Panc1 (cell line): ENCODE measurements around the gene GAS2. TPM values are rescaled to one million over a fixed set of nuclear protein-coding genes. Genes with fewer than 3 reads are reported as not detected.

Source experiments
- ATAC-seq: fragments of 200-7000 bp; cut with Tn5 transposase; 2 replicates; pipeline ENCODE4 v1.9.1; 2020; ENCODE audit warnings: mild to moderate bottlenecking, moderate library complexity
- BruUV-seq: library from RNA; stranded (reverse); fragments of 400-500 nt; replicated peaks from 2 replicates; lab custom pipeline; 2021; lab: Mats Ljungman, UMichigan
- CTCF ChIA-PET: fragments of 300-600 bp; sonication (Branson Sonifier 250); formaldehyde crosslinking; loops from one replicate; lab custom pipeline; 2022; ENCODE audit warnings: antibody characterized with exemption; lab: Charles Lee
- POLR2A ChIA-PET: fragments of 300-600 bp; sonication (Branson Sonifier 250); formaldehyde crosslinking; loops from one replicate; lab custom pipeline; 2022; ENCODE audit warnings: antibody characterized with exemption; lab: Charles Lee
- DNase-seq: peaks from one replicate; pipeline ENCODE4 v3.0.0-alpha.2; 2010; ENCODE audit warnings: low read depth, low spot score
- H3K27ac ChIP-seq: 2 replicates; pipeline ENCODE4 v1.5.1; 2011; ENCODE audit warnings: mild to moderate bottlenecking, low read length, inconsistent platforms
- H3K27me3 ChIP-seq: fragments of 200-500 bp; sonication (Bioruptor generic); 2 replicates; pipeline ENCODE4 v1.6.0; 2014; ENCODE audit warnings: low read length, inconsistent platforms; ENCODE audit not compliant: control insufficient read depth, insufficient read depth
- H3K36me3 ChIP-seq: fragments of 200-500 bp; sonication (Bioruptor generic); 2 replicates; pipeline ENCODE4 v1.5.1; 2014; ENCODE audit warnings: inconsistent platforms, mild to moderate bottlenecking, low read length, moderate library complexity; ENCODE audit not compliant: control insufficient read depth, insufficient read depth
- H3K4me1 ChIP-seq: 2 replicates; pipeline ENCODE4 v1.5.1; 2011; ENCODE audit warnings: inconsistent platforms, mild to moderate bottlenecking, low read length, moderate library complexity; ENCODE audit not compliant: control insufficient read depth, insufficient read depth
- H3K4me3 ChIP-seq, 2 experiments: 2 replicates each; pipeline ENCODE4 v1.5.1; 2011 to 2012; ENCODE audit warnings: low read depth in 2 of 2, low read length in 2 of 2, mild to moderate bottlenecking in 2 of 2, inconsistent platforms in 1 of 2, moderate library complexity in 1 of 2
- H3K9me3 ChIP-seq: fragments of 200-500 bp; sonication (Bioruptor generic); 2 replicates; pipeline ENCODE4 v1.5.1; 2014; ENCODE audit warnings: low read depth, mild to moderate bottlenecking, inconsistent platforms, low read length, moderate library complexity; ENCODE audit not compliant: control insufficient read depth, insufficient read depth
- CTCF ChIP-seq: fragments of 450-650 bp; IDR thresholded peaks from 2 replicates; pipeline ENCODE4 v1.5.1; 2017; ENCODE audit warnings: mild to moderate bottlenecking
- POLR2AphosphoS5 ChIP-seq: IDR thresholded peaks from 2 replicates; pipeline ENCODE4 v1.6.1; 2012; ENCODE audit warnings: mild to moderate bottlenecking, low read depth, low read length, moderate library complexity
- REST ChIP-seq, 2 experiments: IDR thresholded peaks; 2 replicates each; pipeline ENCODE4 v1.6.1; 2011 to 2012; ENCODE audit warnings: low read depth in 2 of 2, control low read depth in 1 of 2, low read length in 1 of 2, mild to moderate bottlenecking in 1 of 2, moderate library complexity in 1 of 2; ENCODE audit not compliant: insufficient read depth in 1 of 2
- SIN3A ChIP-seq: IDR thresholded peaks from 2 replicates; pipeline ENCODE4 v1.6.1; 2012; ENCODE audit warnings: low read depth, mild to moderate bottlenecking, low read length, moderate library complexity, borderline replicate concordance; ENCODE audit not compliant: insufficient read depth
- TCF7L2 ChIP-seq: IDR thresholded peaks from 2 replicates; pipeline ENCODE4 v1.6.1; 2011; ENCODE audit warnings: mild to moderate bottlenecking, low read depth, low read length, inconsistent platforms
- in situ Hi-C: cut with HindIII; loops from 2 replicates; pipeline ENCODE4 v1.10.0; 2016; ENCODE audit warnings: low sequenced_read_pairs, low pct_unique_long_range_greater_than_20kb
- intact Hi-C: fragments of 100-400 bp; cut with micrococcal nuclease; formaldehyde crosslinking; loops from one replicate; pipeline ENCODE4 v1.10.0; 2022; ENCODE audit not compliant: unreplicated experiment
- total RNA-seq: library from RNA; stranded (reverse); gene quantifications from one replicate; pipeline ENCODE4 v1.2.1, GENCODE V29; 2021; ENCODE audit not compliant: unreplicated experiment

The GAS2 gene
- total RNA-seq, 1 experiment from 2014 or later, result 0.87 TPM

- Histone ChIP-seq H3K27ac (no peak overlapping the region), H3K9me3 (no peaks in the 10 kb centered on the region), H3K36me3 (no peaks in the 10 kb centered on the region), H3K27me3 (no peaks in the 10 kb centered on the region; the same call in none of the 2 replicates), H3K4me1 (no peaks in the 10 kb centered on the region), H3K4me3 (no peak overlapping the region)
- ChIA-PET CTCF (no interaction called here), POLR2A (no interaction called here)
- in situ Hi-C loops (no loop called here), intact Hi-C loops (no loop called here)
- BruUV-seq, result no TSS peak
- TF ChIP-seq REST (IDR thresholded peaks at IDR 0.05; ENCODE audit: insufficient read depth in 1 of 2, low read depth in 2 of 2, low read length in 1 of 2) (no peak), POLR2AphosphoS5 (no peak), TCF7L2 (no peak)
- DNase-seq (no peak), ATAC-seq (no peak)
These were observed 10.3 kb upstream of the GAS2 start for GRCh38 chr11:22656130-22656529.

GRCh38 chr11:22657101-22657694, 9.2 kb upstream of the GAS2 start:
- no peak overlapping the region for H3K4me3 ChIP-seq
- H3K27me3 ChIP-seq, result no peaks in the 10 kb centered on the region; the same call in none of the 2 replicates
- in situ Hi-C loops (no loop called here), intact Hi-C loops (no loop called here)
- ChIA-PET POLR2A (no interaction called here), CTCF (no interaction called here)
- no peak overlapping the region for H3K27ac ChIP-seq
- no TSS peak for BruUV-seq
- DNase-seq, result no peak
- no peaks in the 10 kb centered on the region for H3K36me3 ChIP-seq
- no peak for ATAC-seq
- no peaks in the 10 kb centered on the region for H3K4me1 ChIP-seq
- TF ChIP-seq CTCF (no peak), TCF7L2 (no peak), REST (IDR thresholded peaks at IDR 0.05; ENCODE audit: insufficient read depth in 1 of 2, low read depth in 2 of 2, low read length in 1 of 2) (no peak), POLR2AphosphoS5 (no peak), SIN3A (no peak)
- H3K9me3 ChIP-seq, result no peaks in the 10 kb centered on the region
